DMS53 (cell line): ENCODE measurements around the gene RNF20.

Source experiments
- DNase-seq: peaks from one replicate; lab custom pipeline; 2025; lab: John Stamatoyannopoulos, UW

RNF20 gene

DNA sequence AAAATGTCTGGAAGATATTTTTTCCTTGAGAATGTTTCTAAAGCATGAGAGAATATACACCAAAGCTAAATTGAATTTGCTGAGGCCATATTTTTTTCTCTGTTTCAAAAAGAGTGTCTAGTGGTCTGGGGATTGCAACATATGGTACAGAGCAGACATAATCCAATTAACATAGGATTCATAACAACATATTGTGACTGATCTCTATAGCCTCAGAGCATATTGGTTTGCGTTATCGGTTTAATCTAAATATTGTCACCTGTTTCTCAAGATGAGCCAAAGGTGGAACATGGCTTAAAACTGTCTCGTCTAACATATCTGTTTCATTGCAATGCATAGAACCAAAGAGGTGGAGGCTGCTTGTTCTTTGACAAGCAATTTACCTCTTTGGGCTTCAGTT lies 57.2 kb downstream of the RNF20 start:
- DNase-seq = no peak

DNA sequence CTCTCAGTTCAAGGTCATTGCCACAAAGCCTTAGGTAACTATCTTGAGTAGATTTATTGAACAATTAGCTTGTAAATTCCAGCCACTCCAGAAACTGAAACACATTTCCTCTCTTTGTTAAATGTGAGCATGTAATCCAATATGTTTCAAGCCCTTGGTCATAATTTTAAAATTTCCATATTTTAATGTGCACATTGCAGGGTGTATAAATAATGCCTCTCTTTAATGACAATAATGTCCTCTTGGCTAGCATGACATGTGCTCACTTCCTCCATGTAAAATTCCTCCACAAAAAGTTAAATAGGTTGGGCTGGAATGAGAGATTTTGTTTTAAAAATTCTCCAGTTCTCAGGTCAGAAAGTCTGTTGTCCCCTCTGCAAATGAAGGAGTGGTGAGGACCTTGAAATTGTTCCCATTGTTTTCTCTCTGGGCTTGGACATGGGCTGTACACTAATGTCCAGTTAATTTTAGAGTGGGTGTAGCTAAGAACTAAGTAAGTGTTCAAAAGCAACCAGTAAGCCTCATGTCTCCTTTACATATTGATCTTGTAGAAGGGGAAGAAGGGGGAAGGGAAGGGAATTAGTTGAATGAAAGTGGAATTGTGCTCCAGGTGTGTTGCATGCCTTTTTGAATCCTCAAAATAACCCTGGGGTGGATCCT lies 58.3 kb downstream of the RNF20 start:
- no peak for DNase-seq

GRCh38 chr9:101592788-101593187 lies 59.1 kb downstream of the RNF20 start:
- DNase-seq = no peak

DNA sequence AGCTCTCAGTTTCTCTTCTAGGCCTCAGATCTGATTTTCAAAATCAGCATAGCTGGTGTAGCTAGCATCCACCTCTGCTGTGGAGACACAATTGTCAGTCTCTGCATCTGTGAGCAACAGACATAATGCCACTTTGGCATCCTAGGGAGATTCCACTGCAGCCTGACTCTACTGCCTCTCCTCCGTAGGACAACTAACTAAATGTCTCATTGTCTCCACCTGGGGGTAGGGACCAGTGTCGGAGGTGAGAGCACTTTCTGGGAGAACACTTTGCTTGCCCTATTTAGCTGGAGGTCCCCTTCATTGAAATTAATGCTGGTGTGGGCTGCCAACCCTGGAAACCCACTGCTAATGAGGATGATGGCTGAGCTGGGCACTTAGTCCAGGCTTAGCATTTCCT lies 59.7 kb downstream of the RNF20 start:
- DNase-seq = no peak

GRCh38 chr9:101594796-101595195 lies 61.1 kb downstream of the RNF20 start, which contains the start of gene PPP3R2:
TSS of gene PPP3R2 (minus strand) at chr9:101594969. CDS start at chr9:101594921, 48 bp downstream.
- no peak for DNase-seq

- peak; percentile 76 for DNase-seq
Observed at GRCh38 chr9:101601904-101602765, 68.5 kb downstream of the RNF20 start.

- no peak for DNase-seq
Observed at GRCh38 chr9:101604296-101604695, 70.6 kb downstream of the RNF20 start.

GRCh38 chr9:101605547-101605946 lies 71.9 kb downstream of the RNF20 start:
- no peak for DNase-seq
